ENCODE data around the gene FIP1L1. TPM values are rescaled to one million over a fixed set of nuclear protein-coding genes. Genes with fewer than 3 reads are reported as not detected.
A peak's percentile ranks its signal among the peaks of the same experiment; 100 is the strongest.
"Not testable (repeated sequence)": the region's sequence is repeated elsewhere in the genome, so short reads cannot be mapped to it uniquely, and the experiment has no call there.

Gene FIP1L1, protein sequence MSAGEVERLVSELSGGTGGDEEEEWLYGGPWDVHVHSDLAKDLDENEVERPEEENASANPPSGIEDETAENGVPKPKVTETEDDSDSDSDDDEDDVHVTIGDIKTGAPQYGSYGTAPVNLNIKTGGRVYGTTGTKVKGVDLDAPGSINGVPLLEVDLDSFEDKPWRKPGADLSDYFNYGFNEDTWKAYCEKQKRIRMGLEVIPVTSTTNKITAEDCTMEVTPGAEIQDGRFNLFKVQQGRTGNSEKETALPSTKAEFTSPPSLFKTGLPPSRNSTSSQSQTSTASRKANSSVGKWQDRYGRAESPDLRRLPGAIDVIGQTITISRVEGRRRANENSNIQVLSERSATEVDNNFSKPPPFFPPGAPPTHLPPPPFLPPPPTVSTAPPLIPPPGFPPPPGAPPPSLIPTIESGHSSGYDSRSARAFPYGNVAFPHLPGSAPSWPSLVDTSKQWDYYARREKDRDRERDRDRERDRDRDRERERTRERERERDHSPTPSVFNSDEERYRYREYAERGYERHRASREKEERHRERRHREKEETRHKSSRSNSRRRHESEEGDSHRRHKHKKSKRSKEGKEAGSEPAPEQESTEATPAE
- 10 to 100 TPM; 31.9 to 44.4 (median 39.6) TPM for total RNA-seq

DNA sequence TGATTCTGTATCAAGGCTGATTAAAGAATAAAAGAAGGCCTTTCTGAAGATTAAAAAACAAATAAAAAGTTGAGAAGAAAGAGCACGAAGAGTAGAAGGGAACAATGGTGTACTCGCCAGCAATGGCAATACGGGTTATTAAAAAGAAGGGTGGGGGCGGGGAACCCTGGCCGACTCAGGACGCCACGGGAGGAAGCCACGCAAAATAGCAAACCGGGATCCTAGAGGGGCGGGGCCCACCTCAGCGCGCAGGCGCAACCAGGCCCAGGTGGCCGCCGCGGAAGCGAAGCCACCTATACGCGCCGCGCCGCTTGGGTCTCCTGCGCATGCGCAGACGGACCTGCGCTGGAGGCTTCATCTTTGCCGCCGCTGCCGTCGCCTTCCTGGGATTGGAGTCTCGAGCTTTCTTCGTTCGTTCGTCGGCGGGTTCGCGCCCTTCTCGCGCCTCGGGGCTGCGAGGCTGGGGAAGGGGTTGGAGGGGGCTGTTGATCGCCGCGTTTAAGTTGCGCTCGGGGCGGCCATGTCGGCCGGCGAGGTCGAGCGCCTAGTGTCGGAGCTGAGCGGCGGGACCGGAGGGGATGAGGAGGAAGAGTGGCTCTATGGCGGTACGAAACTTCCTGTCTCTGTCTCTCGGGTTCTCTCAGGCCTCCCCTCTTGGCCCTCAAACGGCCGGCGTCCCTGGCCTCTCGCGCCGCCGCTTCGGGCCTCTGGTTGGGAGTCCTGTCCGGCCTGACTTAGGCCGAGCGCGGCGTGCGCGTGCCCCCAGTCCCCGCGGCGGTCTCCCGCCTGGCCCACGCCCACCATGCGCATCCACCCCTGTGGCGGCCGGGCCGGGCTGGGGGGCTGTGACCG lies at the start of gene FIP1L1:
Gene FIP1L1 (plus strand): TSS at position 323 of the 852 bp plus-strand sequence. CDS start 198 bp downstream, at position 521.
- Histone ChIP-seq H3K27ac (replicated peaks in 1 of 4) (peak within 1 kb of the TSS; percentile 83 to 91 (median 90)), H3K4me3 (peak within 1 kb of the TSS; percentile 68 to 97 (median 92)), H3K27me3 (peaks cover 0 to 1% (median 0%) of the 10 kb centered on the region in 4 donors), H3K36me3 (peaks cover 0 to 11% (median 3%) of the 10 kb centered on the region in 4 donors), H3K9me3 (no peaks in the 10 kb centered on the region), H3K4me1 (peaks cover 3 to 32% (median 26%) of the 10 kb centered on the region in 4 donors)
- intact Hi-C loops (cut with DNase I): loop anchor here (10.0 kb wide), 2 partner anchors 363 to 687 kb away; partner anchors contain the start of gene CHIC2
- WGBS: under 1% methylated on average over 29 of the region's 85 CpGs
- TF ChIP-seq POLR2A (IDR thresholded peaks at IDR 0.05; ENCODE audit: low read depth) (peak; percentile 61), EP300 (IDR thresholded peaks at IDR 0.05) (no peak), POLR2AphosphoS5 (IDR thresholded peaks at IDR 0.05) (peak; percentile 96 to 97)
- TF ChIP-seq, protein P1, sequence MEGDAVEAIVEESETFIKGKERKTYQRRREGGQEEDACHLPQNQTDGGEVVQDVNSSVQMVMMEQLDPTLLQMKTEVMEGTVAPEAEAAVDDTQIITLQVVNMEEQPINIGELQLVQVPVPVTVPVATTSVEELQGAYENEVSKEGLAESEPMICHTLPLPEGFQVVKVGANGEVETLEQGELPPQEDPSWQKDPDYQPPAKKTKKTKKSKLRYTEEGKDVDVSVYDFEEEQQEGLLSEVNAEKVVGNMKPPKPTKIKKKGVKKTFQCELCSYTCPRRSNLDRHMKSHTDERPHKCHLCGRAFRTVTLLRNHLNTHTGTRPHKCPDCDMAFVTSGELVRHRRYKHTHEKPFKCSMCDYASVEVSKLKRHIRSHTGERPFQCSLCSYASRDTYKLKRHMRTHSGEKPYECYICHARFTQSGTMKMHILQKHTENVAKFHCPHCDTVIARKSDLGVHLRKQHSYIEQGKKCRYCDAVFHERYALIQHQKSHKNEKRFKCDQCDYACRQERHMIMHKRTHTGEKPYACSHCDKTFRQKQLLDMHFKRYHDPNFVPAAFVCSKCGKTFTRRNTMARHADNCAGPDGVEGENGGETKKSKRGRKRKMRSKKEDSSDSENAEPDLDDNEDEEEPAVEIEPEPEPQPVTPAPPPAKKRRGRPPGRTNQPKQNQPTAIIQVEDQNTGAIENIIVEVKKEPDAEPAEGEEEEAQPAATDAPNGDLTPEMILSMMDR (IDR thresholded peaks at IDR 0.05): peak in 1 of 3 experiments; percentile 9
- DNase-seq (ENCODE audit: extremely low spot score): peak; percentile 98

DNA sequence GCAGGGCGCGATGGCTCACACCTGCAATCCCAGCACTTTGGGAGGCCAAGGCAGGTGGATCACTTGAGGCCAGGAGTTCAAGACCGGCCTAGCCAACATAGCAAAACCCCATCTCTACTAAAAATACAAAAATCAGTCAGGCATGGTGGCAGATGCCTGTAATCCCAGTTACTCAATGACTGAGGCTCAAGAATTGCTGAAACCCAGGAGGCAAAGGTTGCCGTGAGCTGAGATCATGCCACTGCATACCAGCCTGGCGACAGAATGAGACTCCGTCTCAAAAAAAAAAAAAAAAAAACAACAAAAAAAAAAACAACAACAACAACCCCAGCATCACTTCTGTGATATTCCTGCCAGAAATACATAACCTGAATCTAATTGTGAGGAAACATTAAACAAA lies 42.5 kb upstream of the FIP1L1 start:
- 92% methylated on average over 6 of the region's 6 CpGs for WGBS
- intact Hi-C loops (cut with DNase I): not testable (repeated sequence)

DNA sequence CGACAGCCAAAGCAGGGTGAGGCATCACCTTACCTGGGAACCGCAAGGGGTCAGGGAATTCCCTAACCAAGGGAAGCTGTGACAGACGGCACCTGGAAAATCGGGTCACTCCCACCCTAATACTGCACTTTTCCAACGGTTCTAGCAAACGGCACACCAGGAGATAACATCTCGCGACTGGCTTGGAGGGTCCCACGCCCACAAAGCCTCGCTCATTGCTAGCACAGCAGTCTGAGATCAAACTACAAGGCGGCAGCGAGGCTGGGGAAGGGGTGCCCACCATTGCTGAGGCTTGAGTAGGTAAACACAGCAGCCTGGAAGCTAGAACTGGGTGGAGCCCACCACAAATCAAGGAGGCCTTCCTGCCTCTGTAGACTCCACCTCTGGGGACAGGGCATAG lies 37.3 kb upstream of the FIP1L1 start:
- H3K9me3 ChIP-seq; intact Hi-C loops (cut with DNase I); DNase-seq (ENCODE audit: extremely low spot score); H3K27ac ChIP-seq (replicated peaks in 1 of 4); H3K36me3 ChIP-seq; H3K4me1 ChIP-seq; H3K27me3 ChIP-seq; H3K4me3 ChIP-seq: not testable (repeated sequence)
- WGBS: 97% methylated on average over 8 of the region's 12 CpGs

More for the DNA sequence above, 42.5 kb upstream of the FIP1L1 start:
- not testable (repeated sequence) for H3K9me3 ChIP-seq; H3K36me3 ChIP-seq; H3K27ac ChIP-seq (replicated peaks in 1 of 4); DNase-seq (ENCODE audit: extremely low spot score); H3K4me3 ChIP-seq; H3K27me3 ChIP-seq; H3K4me1 ChIP-seq

DNA sequence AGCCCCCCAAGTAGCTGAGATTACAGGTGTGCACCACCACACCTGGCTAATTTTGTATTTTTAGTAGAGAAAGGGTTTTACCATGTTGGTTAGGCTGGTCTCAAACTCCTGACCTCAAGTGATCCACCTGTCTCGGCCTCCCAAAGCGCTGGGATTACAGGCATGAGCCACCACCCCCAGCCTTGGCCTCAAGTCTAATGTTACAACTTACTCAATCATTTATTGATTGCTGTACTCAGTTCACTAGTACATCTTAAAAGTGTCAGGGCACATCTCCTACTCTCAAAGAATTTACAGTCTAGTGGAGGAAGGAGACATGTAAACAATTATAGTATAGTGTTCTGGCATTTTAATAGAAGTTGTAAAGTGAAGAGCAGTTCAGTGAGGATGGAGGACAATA lies 31.0 kb upstream of the FIP1L1 start:
- H3K27ac ChIP-seq (replicated peaks in 1 of 4); H3K27me3 ChIP-seq; H3K4me3 ChIP-seq; intact Hi-C loops (cut with DNase I); DNase-seq (ENCODE audit: extremely low spot score); H3K9me3 ChIP-seq: not testable (repeated sequence)
- WGBS: 100% methylated on average over 2 of the region's 2 CpGs
- peaks cover 4 to 10% (median 8%) of the 10 kb centered on the region in 4 donors for H3K4me1 ChIP-seq
- peaks cover 0 to 12% (median 0%) of the 10 kb centered on the region in 4 donors for H3K36me3 ChIP-seq

DNA sequence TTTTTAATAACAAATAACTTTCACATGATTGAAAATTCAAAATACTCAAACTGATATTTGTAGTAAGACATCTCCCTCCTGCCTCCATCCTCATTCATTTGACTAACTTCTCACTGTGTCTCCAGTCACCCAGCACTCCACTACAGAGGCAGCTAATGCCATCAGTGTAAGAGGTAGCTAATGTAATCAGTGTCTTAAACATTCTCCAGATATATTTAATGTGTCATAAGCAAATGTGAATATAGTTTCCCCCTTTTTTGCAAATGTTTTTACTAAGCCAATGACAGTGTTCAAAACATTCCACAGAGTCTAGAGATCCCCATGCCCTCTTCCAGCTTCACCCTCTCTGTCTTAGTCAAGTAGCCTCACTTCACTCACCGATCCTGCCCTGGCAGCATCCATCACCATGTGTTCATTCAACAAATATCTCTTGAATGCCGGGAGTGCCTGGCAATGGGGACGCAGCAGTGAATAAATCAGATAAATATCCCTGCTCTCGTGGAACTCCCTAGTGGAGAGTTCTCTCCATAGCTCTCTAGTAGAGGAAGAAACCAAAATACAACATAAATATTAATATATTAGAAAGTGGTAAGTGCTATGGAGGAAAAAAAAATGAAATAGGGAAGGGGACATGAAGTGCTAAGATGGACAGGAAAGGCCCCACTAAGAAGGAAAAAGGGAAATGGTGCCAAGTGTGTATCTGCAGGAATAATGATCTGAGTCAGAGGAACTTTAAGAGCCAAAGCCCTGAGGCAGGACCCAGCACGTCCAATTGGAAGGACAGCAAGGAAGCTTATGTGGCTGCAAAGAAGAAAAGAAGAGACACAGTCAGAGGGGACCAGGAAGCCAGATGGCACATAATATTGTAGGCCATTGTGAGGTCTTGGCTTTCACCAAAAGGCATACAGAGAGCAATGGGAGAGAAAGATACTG lies 30.3 kb upstream of the FIP1L1 start:
- Histone ChIP-seq H3K9me3 (no peaks in the 10 kb centered on the region), H3K36me3 (peaks cover 0 to 14% (median 1%) of the 10 kb centered on the region in 4 donors), H3K4me1 (peaks cover 4 to 10% (median 8%) of the 10 kb centered on the region in 4 donors), H3K27me3 (no peaks in the 10 kb centered on the region), H3K4me3 (no peak overlapping the region), H3K27ac (replicated peaks in 1 of 4) (no peak overlapping the region)
- TF ChIP-seq POLR2A (IDR thresholded peaks at IDR 0.05; ENCODE audit: low read depth) (no peak), POLR2AphosphoS5 (IDR thresholded peaks at IDR 0.05) (no peak), EP300 (IDR thresholded peaks at IDR 0.05) (no peak)
- TF ChIP-seq, protein P1 (IDR thresholded peaks at IDR 0.05): no peak
- WGBS: 28% methylated on average over 5 of the region's 5 CpGs
- intact Hi-C loops (cut with DNase I): no loop called here
- no peak for DNase-seq (ENCODE audit: extremely low spot score)

Data from esophagus muscularis mucosa (tissue), 4 donors.